K562 (cell line): ENCODE results near the gene SART3. TPM values are rescaled to one million over a fixed set of nuclear protein-coding genes. Genes with fewer than 3 reads are reported as not detected.

ENCODE experiments used
- ATF7 ChIP-seq: fragments of 450-650 bp; IDR thresholded peaks from 2 replicates; pipeline ENCODE4 v1.7.1; 2014; ENCODE audit warnings: mild to moderate bottlenecking, moderate library complexity
- BRD4 ChIP-seq: fragments of 200-600 bp; sonication (generic); IDR thresholded peaks from 2 replicates; pipeline ENCODE4 v1.6.1; 2017; ENCODE audit warnings: inconsistent platforms
- CREBBP ChIP-seq: IDR thresholded peaks from one replicate; pipeline ENCODE4 v1.6.1; 2012; ENCODE audit warnings: low read depth, mild to moderate bottlenecking, control low read depth, inconsistent platforms, low read length
- EHMT2 ChIP-seq: fragments of 450-650 bp; IDR thresholded peaks from 2 replicates; pipeline ENCODE4 v1.6.1; 2018; ENCODE audit warnings: antibody characterized with exemption
- FOXA1 ChIP-seq: fragments of 450-650 bp; IDR thresholded peaks from 2 replicates; pipeline ENCODE4 v1.6.1; 2016; ENCODE audit warnings: mild to moderate bottlenecking, borderline replicate concordance
- MCM2 ChIP-seq: fragments of 450-650 bp; IDR thresholded peaks from 2 replicates; pipeline ENCODE4 v1.6.1; 2017; ENCODE audit warnings: low read depth, mild to moderate bottlenecking
- MGA ChIP-seq: fragments of 450-650 bp; IDR thresholded peaks from 2 replicates; pipeline ENCODE4 v1.6.1; 2016; ENCODE audit warnings: mild to moderate bottlenecking, moderate library complexity
- RNF219 ChIP-seq: fragments of 250-450 bp; sonication (Bioruptor Pico); IDR thresholded peaks from 2 replicates; pipeline ENCODE4 v1.5.0; 2022; ENCODE audit warnings: mild to moderate bottlenecking
- SIN3B ChIP-seq: fragments of 450-650 bp; IDR thresholded peaks from 2 replicates; pipeline ENCODE4 v1.6.1; 2017; ENCODE audit warnings: low read depth, mild to moderate bottlenecking, moderate library complexity
- SMARCA4 ChIP-seq: fragments of 450-650 bp; IDR thresholded peaks from 2 replicates; pipeline ENCODE4 v1.6.1; 2016
- STAT5B ChIP-seq: fragments of 250-450 bp; sonication (Bioruptor Pico); IDR thresholded peaks from 2 replicates; pipeline ENCODE4 v1.8.0; 2021; ENCODE audit warnings: mild to moderate bottlenecking, inconsistent platforms
- TCF15 ChIP-seq: fragments of 250-450 bp; sonication (Bioruptor Pico); IDR thresholded peaks from 2 replicates; pipeline ENCODE4 v1.8.0; 2022; ENCODE audit warnings: moderate library complexity, mild to moderate bottlenecking, inconsistent platforms
- TCFL5 ChIP-seq: fragments of 250-450 bp; sonication (Bioruptor Pico); conservative IDR thresholded peaks from 2 replicates; pipeline ENCODE4 v1.6.1; 2021; ENCODE audit warnings: mild to moderate bottlenecking, moderate library complexity, matching md5 sums
- ZBTB8A ChIP-seq: fragments of 450-650 bp; IDR thresholded peaks from 2 replicates; pipeline ENCODE4 v1.6.1; 2018; ENCODE audit warnings: mild to moderate bottlenecking, moderate library complexity; ENCODE audit not compliant: partially characterized antibody
- ZNF184 ChIP-seq: sonication (generic); formaldehyde crosslinking; IDR thresholded peaks from 2 replicates; pipeline ENCODE4 v1.5.0; 2020; ENCODE audit warnings: missing genetic modification reagents
- polyA plus RNA-seq, 8 experiments: library from polyadenylated mRNA; depleted of rRNA in 4 of 8; stranded (reverse) in 5 of 8; unstranded in 3 of 8; fragments of >200 nt; fragmentation: Nextera tagmentation in 2 of 8; fragmentation: Illumina TruSeq in 1 of 8; extraction: Ambion mirVana in 2 of 8; extraction: Trizol in 1 of 8; gene quantifications; 2 replicates each; pipeline versions ENCODE4 v1.2.1 to v1.2.3, GENCODE V29; 2011 to 2014; ENCODE audit warnings: inconsistent platforms in 1 of 8, missing spikeins in 1 of 8
- total RNA-seq, 7 experiments: library from RNA; depleted of rRNA in 6 of 7; stranded (reverse); fragments of >200 nt in 6 of 7; fragmentation: Illumina TruSeq in 2 of 7; extraction: Trizol in 2 of 7; gene quantifications; 2 replicates each; pipeline versions ENCODE4 v1.2.1 to v1.2.3, GENCODE V29; 2011 to 2021; ENCODE audit warnings: low replicate concordance in 1 of 7

The SART3 gene
- total and polyA plus RNA-seq, 9 of the 15 experiments (the other 6 are each of a cell fraction or from before 2014, with no cell fraction given) = 8.9 to 167 (median 56.7) TPM

GRCh38 chr12:108560752-108561719 is at the start of gene SART3 (continued):
- TF ChIP-seq MGA = no peak
- TF ChIP-seq CREBBP = no peak
- TF ChIP-seq FOXA1 = no peak
- no peak for TF ChIP-seq MCM2
- peak; percentile 17; the same call in 1 of the 2 replicates for TF ChIP-seq SMARCA4
- TF ChIP-seq ATF7 = peak; percentile 84
- TF ChIP-seq EHMT2 = no peak
- TF ChIP-seq TCF15 (CRISPR knock-in tag) = no peak
- TF ChIP-seq BRD4 = peak; percentile 85; the same call in 1 of the 2 replicates
- no peak for TF ChIP-seq ZBTB8A
- peak; percentile 96 for TF ChIP-seq SIN3B
- no peak for TF ChIP-seq ZNF184
- no peak for TF ChIP-seq TCFL5 (CRISPR knock-in tag)
- TF ChIP-seq RNF219 (CRISPR knock-in tag) = no peak
- TF ChIP-seq STAT5B (CRISPR knock-in tag) = no peak
